GM23248 (cell line): ENCODE data around the gene ATP8A2.
"Not testable (repeated sequence)": the region's sequence is repeated elsewhere in the genome, so short reads cannot be mapped to it uniquely, and the experiment has no call there.

Experiments used
- EZH2 ChIP-seq: fragments of 200-600 bp; sonication (generic); IDR thresholded peaks from 2 replicates; pipeline ENCODE4 v1.6.1; 2018; ENCODE audit warnings: antibody characterized with exemption, mild to moderate bottlenecking; ENCODE audit not compliant: insufficient read depth, poor library complexity, severe bottlenecking
- EZH2phosphoT487 ChIP-seq: fragments of 200-600 bp; sonication (generic); IDR thresholded peaks from 2 replicates; pipeline ENCODE4 v1.6.1; 2018; ENCODE audit warnings: antibody characterized with exemption, moderate library complexity, mild to moderate bottlenecking, low read depth; ENCODE audit not compliant: insufficient read depth

DNA sequence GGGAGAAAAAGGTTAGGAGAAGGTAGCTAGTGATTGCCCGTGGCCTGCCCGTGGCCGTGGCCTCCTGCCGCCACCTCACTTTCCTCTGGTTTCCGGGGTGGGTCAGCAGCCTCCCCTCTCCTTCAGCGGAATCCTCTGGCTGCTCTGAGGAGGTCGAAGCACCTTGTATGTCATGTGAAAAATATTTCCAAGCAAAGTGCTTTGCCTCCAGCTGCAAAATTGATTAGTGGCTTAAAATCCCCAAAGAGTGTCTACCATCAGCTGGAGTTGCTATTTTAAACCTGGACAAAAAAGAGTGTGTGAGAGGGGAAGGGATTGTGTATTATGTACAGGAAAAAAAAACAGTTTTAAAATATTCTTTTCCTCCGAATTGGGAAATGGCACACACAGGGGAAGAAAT lies 697.9 kb downstream of the ATP8A2 start:
- not testable (repeated sequence) for TF ChIP-seq EZH2phosphoT487, EZH2
